ENCODE measurements around the gene NAALADL1. TPM values are rescaled to one million over a fixed set of nuclear protein-coding genes. Genes with fewer than 3 reads are reported as not detected.

Gene NAALADL1, protein sequence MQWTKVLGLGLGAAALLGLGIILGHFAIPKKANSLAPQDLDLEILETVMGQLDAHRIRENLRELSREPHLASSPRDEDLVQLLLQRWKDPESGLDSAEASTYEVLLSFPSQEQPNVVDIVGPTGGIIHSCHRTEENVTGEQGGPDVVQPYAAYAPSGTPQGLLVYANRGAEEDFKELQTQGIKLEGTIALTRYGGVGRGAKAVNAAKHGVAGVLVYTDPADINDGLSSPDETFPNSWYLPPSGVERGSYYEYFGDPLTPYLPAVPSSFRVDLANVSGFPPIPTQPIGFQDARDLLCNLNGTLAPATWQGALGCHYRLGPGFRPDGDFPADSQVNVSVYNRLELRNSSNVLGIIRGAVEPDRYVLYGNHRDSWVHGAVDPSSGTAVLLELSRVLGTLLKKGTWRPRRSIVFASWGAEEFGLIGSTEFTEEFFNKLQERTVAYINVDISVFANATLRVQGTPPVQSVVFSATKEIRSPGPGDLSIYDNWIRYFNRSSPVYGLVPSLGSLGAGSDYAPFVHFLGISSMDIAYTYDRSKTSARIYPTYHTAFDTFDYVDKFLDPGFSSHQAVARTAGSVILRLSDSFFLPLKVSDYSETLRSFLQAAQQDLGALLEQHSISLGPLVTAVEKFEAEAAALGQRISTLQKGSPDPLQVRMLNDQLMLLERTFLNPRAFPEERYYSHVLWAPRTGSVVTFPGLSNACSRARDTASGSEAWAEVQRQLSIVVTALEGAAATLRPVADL
- polyA plus RNA-seq, result 100 to 1,000 TPM in 2 of 4 donors, 10 to 100 TPM in 2; 26.5 to 436 (median 104) TPM
- long read RNA-seq, donor 1, partial matches to known transcripts, result 0 of 1 reads
- long read RNA-seq, donor 1, other reads (novel, unspliced or antisense), result 0 of 1 reads
- long read RNA-seq, donor 2, result 0 reads
- long read RNA-seq, donor 3, partial matches to known transcripts, result 0 of 1 reads
- long read RNA-seq, donor 3, other reads (novel, unspliced or antisense), result 0 of 1 reads
- long read RNA-seq, donor 4, result 0 reads
- long read RNA-seq, donor 5, result 0 reads
- long read RNA-seq, donor 6, result 0 reads
- long read RNA-seq, donor 7, result 0 reads
- long read RNA-seq, donor 8, result 0 reads
- long read RNA-seq, donor 9, result 0 reads
- long read RNA-seq, donor 10, result 0 reads

DNA sequence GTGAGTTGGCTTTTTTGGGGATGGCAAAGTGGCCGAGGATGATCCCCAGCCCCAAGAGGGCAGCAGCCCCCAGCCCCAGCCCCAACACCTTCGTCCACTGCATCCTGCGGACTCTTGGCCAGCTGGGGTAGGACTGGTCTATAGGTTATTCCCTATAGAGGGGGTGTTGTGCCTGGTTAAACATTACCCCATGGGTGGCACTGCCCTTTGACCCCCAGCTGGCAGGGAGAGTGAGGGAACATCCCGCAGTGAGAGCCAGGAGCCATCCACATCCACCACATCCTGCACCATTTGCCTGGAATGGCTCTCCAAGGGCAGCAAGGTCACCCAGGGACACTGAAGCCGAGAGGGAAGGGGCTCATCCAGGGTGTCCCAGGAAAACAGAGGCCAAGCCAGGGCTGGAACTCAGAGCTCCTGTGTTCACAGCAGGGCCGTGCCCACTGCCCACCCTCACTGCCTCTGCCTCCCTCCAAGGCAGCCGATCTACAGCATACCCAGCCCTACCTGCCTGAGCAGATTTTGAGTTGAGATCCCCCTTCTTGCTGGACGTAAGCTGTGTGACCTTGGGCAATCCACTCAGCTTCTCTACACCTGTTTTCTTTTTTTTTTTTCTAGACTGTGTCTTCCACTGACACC is at the start of gene NAALADL1:
TSS of gene NAALADL1 (minus strand) at position 135 of the 636 bp plus-strand sequence. CDS start at position 103, 32 bp downstream.
- FAIRE-seq (no peak), DNase-seq (peak; percentile 45 to 87)
- Histone ChIP-seq H3K4me3 (ENCODE audit: low read depth in 1 of 3, low read length in 3 of 3) (peak within 1 kb of the TSS in 1 of 3 donors; percentile 67), H3K27ac (ENCODE audit: low read depth in 1 of 3, low read length in 2 of 3) (peak within 1 kb of the TSS in 1 of 3 donors; percentile 48), H3K27me3 (ENCODE audit: control insufficient read depth in 3 of 3, insufficient read depth in 3 of 3, low read length in 3 of 3) (no peaks in the 10 kb centered on the region), H3K36me3 (ENCODE audit: control insufficient read depth in 3 of 3, insufficient read depth in 2 of 3, low read depth in 1 of 3, low read length in 3 of 3) (peaks cover 0 to 3% (median 0%) of the 10 kb centered on the region in 3 donors), H3K4me1 (ENCODE audit: control insufficient read depth in 3 of 3, insufficient read depth in 2 of 3, low read depth in 1 of 3, low read length in 2 of 3) (peaks cover 0 to 28% (median 1%) of the 10 kb centered on the region in 3 donors), H3K9me3 (ENCODE audit: control insufficient read depth in 2 of 2, insufficient read depth in 1 of 2, low read depth in 1 of 2, low read length in 1 of 2) (peaks cover 0 to 4% of the 10 kb centered on the region in 2 donors)
- 24 to 68% (median 53%) methylated on average over 8 of the region's 8 CpGs for WGBS, 3 donors

GRCh38 chr11:65107751-65108468 is 49.6 kb upstream of the NAALADL1 start:
- Histone ChIP-seq H3K4me1 (ENCODE audit: control insufficient read depth in 3 of 3, insufficient read depth in 2 of 3, low read depth in 1 of 3, low read length in 2 of 3) (peaks cover 0 to 20% (median 4%) of the 10 kb centered on the region in 3 donors), H3K27me3 (ENCODE audit: control insufficient read depth in 3 of 3, insufficient read depth in 3 of 3, low read length in 3 of 3) (no peaks in the 10 kb centered on the region), H3K36me3 (ENCODE audit: control insufficient read depth in 3 of 3, insufficient read depth in 2 of 3, low read depth in 1 of 3, low read length in 3 of 3) (peaks cover 5 to 63% (median 14%) of the 10 kb centered on the region in 3 donors), H3K27ac (ENCODE audit: low read depth in 1 of 3, low read length in 2 of 3) (no peak overlapping the region), H3K9me3 (ENCODE audit: control insufficient read depth in 2 of 2, insufficient read depth in 1 of 2, low read depth in 1 of 2, low read length in 1 of 2) (no peaks in the 10 kb centered on the region), H3K4me3 (ENCODE audit: low read depth in 1 of 3, low read length in 3 of 3) (no peak overlapping the region)
- DNase-seq (no peak), FAIRE-seq (no peak)
- 95 to 96% (median 95%) methylated on average over 45 to 52 of the region's 52 CpGs for WGBS, 3 donors

GRCh38 chr11:65107078-65107477 is 48.7 kb upstream of the NAALADL1 start:
- DNase-seq, result no peak

GRCh38 chr11:65104628-65105027 is 46.3 kb upstream of the NAALADL1 start:
- no peak overlapping the region for H3K27ac ChIP-seq (ENCODE audit: low read depth in 1 of 3, low read length in 2 of 3)
- H3K9me3 ChIP-seq (ENCODE audit: control insufficient read depth in 2 of 2, insufficient read depth in 1 of 2, low read depth in 1 of 2, low read length in 1 of 2), result no peaks in the 10 kb centered on the region
- no peak for DNase-seq
- H3K36me3 ChIP-seq (ENCODE audit: control insufficient read depth in 3 of 3, insufficient read depth in 2 of 3, low read depth in 1 of 3, low read length in 3 of 3), result peaks cover 5 to 64% (median 14%) of the 10 kb centered on the region in 3 donors
- H3K27me3 ChIP-seq (ENCODE audit: control insufficient read depth in 3 of 3, insufficient read depth in 3 of 3, low read length in 3 of 3), result no peaks in the 10 kb centered on the region
- no peak overlapping the region for H3K4me3 ChIP-seq (ENCODE audit: low read depth in 1 of 3, low read length in 3 of 3)
- WGBS, 3 donors, result 76 to 78% (median 78%) methylated on average over 4 of the region's 4 CpGs
- FAIRE-seq, result no peak
- H3K4me1 ChIP-seq (ENCODE audit: control insufficient read depth in 3 of 3, insufficient read depth in 2 of 3, low read depth in 1 of 3, low read length in 2 of 3), result no peaks in the 10 kb centered on the region

More at GRCh38 chr11:65107078-65107477, 48.7 kb upstream of the NAALADL1 start:
- H3K4me1 ChIP-seq (ENCODE audit: control insufficient read depth in 3 of 3, insufficient read depth in 2 of 3, low read depth in 1 of 3, low read length in 2 of 3), result peaks cover 0 to 16% (median 2%) of the 10 kb centered on the region in 3 donors
- WGBS, 3 donors, result 94 to 97% (median 96%) methylated on average over 15 of the region's 15 CpGs
- H3K4me3 ChIP-seq (ENCODE audit: low read depth in 1 of 3, low read length in 3 of 3), result no peak overlapping the region
- H3K9me3 ChIP-seq (ENCODE audit: control insufficient read depth in 2 of 2, insufficient read depth in 1 of 2, low read depth in 1 of 2, low read length in 1 of 2), result no peaks in the 10 kb centered on the region
- H3K27me3 ChIP-seq (ENCODE audit: control insufficient read depth in 3 of 3, insufficient read depth in 3 of 3, low read length in 3 of 3), result no peaks in the 10 kb centered on the region
- FAIRE-seq, result no peak
- H3K27ac ChIP-seq (ENCODE audit: low read depth in 1 of 3, low read length in 2 of 3), result no peak overlapping the region
- H3K36me3 ChIP-seq (ENCODE audit: control insufficient read depth in 3 of 3, insufficient read depth in 2 of 3, low read depth in 1 of 3, low read length in 3 of 3), result peaks cover 5 to 71% (median 14%) of the 10 kb centered on the region in 3 donors

GRCh38 chr11:65103476-65103875 is 45.1 kb upstream of the NAALADL1 start:
- Histone ChIP-seq H3K36me3 (ENCODE audit: control insufficient read depth in 3 of 3, insufficient read depth in 2 of 3, low read depth in 1 of 3, low read length in 3 of 3) (peaks cover 5 to 62% (median 12%) of the 10 kb centered on the region in 3 donors), H3K4me1 (ENCODE audit: control insufficient read depth in 3 of 3, insufficient read depth in 2 of 3, low read depth in 1 of 3, low read length in 2 of 3) (no peaks in the 10 kb centered on the region), H3K27me3 (ENCODE audit: control insufficient read depth in 3 of 3, insufficient read depth in 3 of 3, low read length in 3 of 3) (no peaks in the 10 kb centered on the region), H3K9me3 (ENCODE audit: control insufficient read depth in 2 of 2, insufficient read depth in 1 of 2, low read depth in 1 of 2, low read length in 1 of 2) (no peaks in the 10 kb centered on the region), H3K4me3 (ENCODE audit: low read depth in 1 of 3, low read length in 3 of 3) (no peak overlapping the region), H3K27ac (ENCODE audit: low read depth in 1 of 3, low read length in 2 of 3) (no peak overlapping the region)
- FAIRE-seq (no peak), DNase-seq (no peak)

DNA sequence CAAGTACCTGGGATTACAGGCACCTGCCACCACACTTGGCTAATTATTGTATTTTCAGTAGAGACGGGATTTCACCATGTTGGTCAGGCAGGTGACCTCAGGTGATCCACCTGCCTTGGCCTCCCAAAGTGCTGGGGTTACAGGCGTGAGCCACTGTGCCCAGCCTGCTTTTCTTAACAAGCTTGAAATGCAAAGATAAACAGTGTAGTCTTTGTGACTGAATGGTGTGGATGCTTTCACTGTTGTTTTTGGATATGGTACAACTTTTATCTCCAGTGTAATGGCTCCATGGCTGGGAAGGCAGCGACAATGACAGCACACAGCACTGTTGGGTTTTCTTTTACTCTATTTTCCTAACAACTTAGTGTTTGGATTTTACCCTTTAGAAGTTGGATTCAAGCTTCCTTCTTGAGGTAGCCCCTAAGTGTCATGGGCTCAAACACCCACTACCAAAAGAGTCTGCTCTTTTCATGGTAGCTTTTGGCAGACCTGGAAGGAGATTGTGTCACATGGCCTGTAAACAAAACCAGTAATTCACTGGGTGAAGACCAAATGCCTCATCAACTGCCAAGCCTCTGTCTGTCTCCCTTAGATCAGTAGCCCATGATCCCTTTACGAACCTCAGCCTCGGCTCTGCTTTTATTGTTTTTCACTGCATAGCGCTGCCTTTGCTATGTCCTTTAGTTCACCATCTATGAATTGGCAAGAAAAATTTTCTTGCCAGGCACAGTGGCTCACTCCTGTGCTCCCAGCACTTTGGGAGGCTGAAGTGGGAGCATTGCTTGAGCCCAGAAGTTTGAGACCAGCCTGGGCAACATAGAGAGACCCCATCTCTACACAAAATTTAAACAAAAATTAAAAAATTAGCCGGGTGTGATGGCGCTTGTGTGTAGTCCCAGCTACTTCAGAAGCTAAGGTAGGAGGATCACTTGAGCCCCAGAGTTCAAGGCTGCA is 44.1 kb upstream of the NAALADL1 start:
- Histone ChIP-seq H3K36me3 (ENCODE audit: control insufficient read depth in 3 of 3, insufficient read depth in 2 of 3, low read depth in 1 of 3, low read length in 3 of 3) (peaks cover 0 to 58% (median 4%) of the 10 kb centered on the region in 3 donors), H3K4me1 (ENCODE audit: control insufficient read depth in 3 of 3, insufficient read depth in 2 of 3, low read depth in 1 of 3, low read length in 2 of 3) (peaks cover 0 to under 1% (median 0%) of the 10 kb centered on the region in 3 donors), H3K27ac (ENCODE audit: low read depth in 1 of 3, low read length in 2 of 3) (peak overlapping the region in 1 of 3 donors; percentile 24), H3K27me3 (ENCODE audit: control insufficient read depth in 3 of 3, insufficient read depth in 3 of 3, low read length in 3 of 3) (no peaks in the 10 kb centered on the region), H3K4me3 (ENCODE audit: low read depth in 1 of 3, low read length in 3 of 3) (no peak overlapping the region), H3K9me3 (ENCODE audit: control insufficient read depth in 2 of 2, insufficient read depth in 1 of 2, low read depth in 1 of 2, low read length in 1 of 2) (no peaks in the 10 kb centered on the region)
- 91 to 93% (median 93%) methylated on average over 8 of the region's 8 CpGs for WGBS, 3 donors
- FAIRE-seq (no peak), DNase-seq (no peak)
